Hematopoietic multipotent progenitor cell treated with erythropoietin and hydrocortisone succinate and interleukin-3 and kit ligand, for 8 days (in vitro differentiated cells): ENCODE measurements around the gene PSORS1C2.

Source experiments
- DNase-seq: peaks from one replicate; pipeline ENCODE4 v3.0.0-alpha.2; 2015

PSORS1C2 gene

GRCh38 chr6:31112478-31112877, 26.4 kb downstream of the PSORS1C2 start, which contains the start of gene C6orf15:
TSS of gene C6orf15 (minus strand) at chr6:31112575. CDS start at chr6:31112555, 20 bp downstream.
- no peak for DNase-seq

DNA sequence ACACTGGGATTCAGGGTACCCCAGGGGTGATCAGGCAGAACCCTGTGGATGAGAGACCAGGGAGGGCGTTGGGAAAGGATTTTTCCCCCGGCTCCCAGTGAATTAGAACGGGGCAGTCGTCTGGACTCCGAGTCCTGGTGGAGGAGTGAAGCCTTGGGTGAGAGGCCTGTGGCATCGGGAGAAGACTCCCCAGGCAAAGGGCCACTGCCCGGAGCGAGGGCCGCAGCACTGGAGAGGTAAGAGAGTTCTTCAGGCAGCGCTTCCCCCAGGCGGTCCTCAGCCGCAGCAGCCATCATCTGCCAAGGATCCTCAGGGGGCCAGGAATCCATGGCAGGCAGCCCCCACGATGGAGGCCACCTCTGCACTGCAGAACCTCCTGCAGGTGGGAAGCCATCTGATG, 27.2 kb downstream of the PSORS1C2 start:
- no peak for DNase-seq

- DNase-seq: no peak
These were observed 27.9 kb downstream of the PSORS1C2 start for GRCh38 chr6:31110825-31111582.

- no peak for DNase-seq
These were observed 31.8 kb downstream of the PSORS1C2 start for GRCh38 chr6:31107052-31107451.

- no peak for DNase-seq
These were observed 35.7 kb downstream of the PSORS1C2 start for GRCh38 chr6:31103136-31103535.

DNA sequence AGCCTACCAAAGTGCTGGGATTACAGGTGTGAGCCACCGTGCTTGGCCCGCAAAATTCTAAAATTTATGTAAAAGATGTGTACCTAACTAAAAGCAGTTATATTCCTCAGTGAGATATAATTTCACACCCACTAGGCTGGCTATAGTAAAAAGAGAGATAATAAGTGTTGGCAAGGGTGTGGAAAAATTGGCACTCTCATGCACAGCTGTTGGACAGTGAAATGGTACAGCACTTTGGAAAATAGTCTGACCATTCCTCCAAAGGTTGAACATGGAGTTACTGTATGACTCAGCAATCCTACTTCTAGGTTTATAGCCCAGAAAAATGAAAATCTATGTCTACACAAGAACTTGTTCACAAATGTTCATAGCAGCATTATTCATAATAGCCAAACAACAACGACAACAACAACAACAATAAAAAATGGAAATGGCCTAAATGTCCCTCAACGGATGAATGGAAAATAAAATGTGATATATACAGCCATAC, 40.4 kb downstream of the PSORS1C2 start:
- DNase-seq: no peak

DNA sequence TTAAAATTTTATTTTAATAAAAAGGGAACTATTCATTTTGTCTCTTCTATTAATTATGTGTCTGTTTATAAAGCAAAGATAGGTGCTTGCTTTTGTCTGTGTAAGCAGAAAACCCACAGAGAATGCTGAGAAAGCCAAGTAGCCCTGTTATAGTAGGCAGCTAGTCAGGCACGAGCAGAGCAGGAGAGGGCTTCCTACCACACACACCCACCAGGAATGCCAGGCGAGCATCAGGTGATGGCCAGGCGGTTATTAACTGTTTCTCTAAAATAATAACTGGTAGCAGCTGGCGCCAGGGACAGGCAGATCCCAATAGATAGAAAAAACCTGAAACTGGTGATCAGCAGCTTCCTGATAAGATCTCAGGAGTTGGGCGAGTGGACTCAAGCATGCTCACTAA, 42.2 kb downstream of the PSORS1C2 start:
- DNase-seq: peak; percentile 27

- DNase-seq: no peak
These were observed 42.7 kb downstream of the PSORS1C2 start for GRCh38 chr6:31096215-31096614.

- peak; percentile 37 for DNase-seq
These were observed 44.4 kb downstream of the PSORS1C2 start for GRCh38 chr6:31094389-31094881.

- peak; percentile 83 for DNase-seq
These were observed 45.9 kb downstream of the PSORS1C2 start for GRCh38 chr6:31092769-31093505.

- DNase-seq: no peak
These were observed 46.6 kb downstream of the PSORS1C2 start for GRCh38 chr6:31092238-31092637.

DNA sequence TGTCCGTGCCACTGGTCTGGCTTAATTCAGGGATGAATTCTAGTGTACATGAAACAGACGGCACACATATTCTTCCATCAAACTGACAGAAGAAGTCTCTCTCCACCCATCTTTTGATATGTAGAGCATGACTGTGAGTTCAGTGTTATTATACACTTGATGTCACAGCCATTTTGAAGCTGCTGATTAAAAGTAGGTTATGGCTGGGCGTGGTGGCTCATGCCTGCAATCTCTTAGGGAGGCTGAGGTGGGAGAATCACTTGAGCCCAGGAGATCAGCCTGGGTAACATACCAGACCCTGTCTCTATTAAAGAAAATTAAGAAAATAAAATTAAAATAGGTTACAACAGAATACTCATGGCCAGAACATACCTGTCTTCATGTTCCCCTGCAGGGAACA, 47.2 kb downstream of the PSORS1C2 start:
- DNase-seq: no peak

DNA sequence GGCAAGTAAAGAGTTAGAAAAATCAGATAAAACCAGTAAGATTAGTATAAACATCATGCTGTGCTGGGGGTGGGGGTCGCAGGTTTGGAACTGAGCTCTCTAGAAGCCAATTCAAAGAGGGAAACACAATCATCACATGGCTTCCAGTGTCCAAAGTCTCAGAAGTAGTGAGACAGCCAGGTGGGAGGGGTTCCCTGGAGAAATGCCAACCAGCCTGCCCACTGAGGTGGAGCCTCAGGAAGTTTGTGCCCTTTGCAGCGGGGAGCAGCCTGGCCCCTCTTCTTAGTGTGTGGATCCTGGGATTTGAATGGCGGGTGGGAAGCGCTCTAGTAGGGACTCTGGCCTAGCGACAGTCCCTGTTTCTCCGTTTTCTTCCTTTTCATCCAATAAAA, 47.9 kb downstream of the PSORS1C2 start:
- no peak for DNase-seq

DNA sequence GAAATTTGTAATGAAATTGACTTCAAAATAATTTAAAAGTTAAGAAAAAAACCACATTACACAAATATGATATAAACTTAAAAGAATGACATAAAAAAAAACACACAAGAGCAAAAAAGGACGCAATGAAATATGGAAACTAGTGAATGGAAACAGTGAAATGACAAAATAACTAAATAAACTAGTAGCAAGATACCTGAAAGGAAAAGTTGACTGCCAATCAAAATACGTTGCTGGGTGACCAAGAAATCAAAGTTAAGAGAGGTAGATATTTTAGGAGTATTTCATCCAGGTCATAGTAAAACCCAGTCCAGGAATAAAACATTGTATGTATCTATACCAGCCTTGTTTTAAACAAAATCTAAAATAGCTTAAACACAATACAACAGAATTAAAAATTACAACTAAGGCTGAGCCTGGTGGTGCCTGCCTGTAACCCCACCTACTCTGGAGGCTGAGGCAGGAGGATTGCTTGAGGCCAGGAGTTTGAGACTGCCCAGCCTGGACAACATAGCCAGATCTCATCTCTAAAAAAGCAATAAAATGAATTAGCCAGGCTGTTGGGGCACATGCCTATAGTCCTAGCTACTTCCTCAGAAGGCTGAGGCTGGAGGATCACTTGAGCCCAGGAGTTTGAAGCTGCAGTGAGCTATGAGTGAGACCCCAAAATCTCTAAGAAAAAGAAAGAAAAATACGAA, 48.4 kb downstream of the PSORS1C2 start:
- no peak for DNase-seq
